BLaER1 (cell line): ENCODE data around the gene PSG11.
"Not testable (repeated sequence)": the region's sequence is repeated elsewhere in the genome, so short reads cannot be mapped to it uniquely, and the experiment has no call there.

Source experiments
- H3K27ac ChIP-seq: shearing (Covaris generic); formaldehyde crosslinking; 2 replicates; pipeline ENCODE4 v1.8.1; 2022
- H3K27me3 ChIP-seq: shearing (Covaris generic); formaldehyde crosslinking; 2 replicates; pipeline ENCODE4 v1.8.1; 2022
- H3K36me3 ChIP-seq: shearing (Covaris generic); formaldehyde crosslinking; 2 replicates; pipeline ENCODE4 v1.8.1; 2022
- H3K4me1 ChIP-seq: shearing (Covaris generic); formaldehyde crosslinking; 2 replicates; pipeline ENCODE4 v1.8.1; 2022
- H3K4me2 ChIP-seq: shearing (Covaris generic); formaldehyde crosslinking; 2 replicates; pipeline ENCODE4 v1.8.1; 2022
- H3K4me3 ChIP-seq: shearing (Covaris generic); formaldehyde crosslinking; 2 replicates; pipeline ENCODE4 v1.8.1; 2022
- H3K9ac ChIP-seq: shearing (Covaris generic); formaldehyde crosslinking; 2 replicates; pipeline ENCODE4 v1.8.1; 2022
- H3K9me3 ChIP-seq: shearing (Covaris generic); formaldehyde crosslinking; 2 replicates; pipeline ENCODE4 v1.8.1; 2022
- H4K20me1 ChIP-seq: shearing (Covaris generic); formaldehyde crosslinking; 2 replicates; pipeline ENCODE4 v1.8.1; 2022
- Cebpa-rat ChIP-seq: shearing (Covaris generic); IDR thresholded peaks from 2 replicates; pipeline ENCODE4 v1.8.1; 2022

The PSG11 gene

DNA sequence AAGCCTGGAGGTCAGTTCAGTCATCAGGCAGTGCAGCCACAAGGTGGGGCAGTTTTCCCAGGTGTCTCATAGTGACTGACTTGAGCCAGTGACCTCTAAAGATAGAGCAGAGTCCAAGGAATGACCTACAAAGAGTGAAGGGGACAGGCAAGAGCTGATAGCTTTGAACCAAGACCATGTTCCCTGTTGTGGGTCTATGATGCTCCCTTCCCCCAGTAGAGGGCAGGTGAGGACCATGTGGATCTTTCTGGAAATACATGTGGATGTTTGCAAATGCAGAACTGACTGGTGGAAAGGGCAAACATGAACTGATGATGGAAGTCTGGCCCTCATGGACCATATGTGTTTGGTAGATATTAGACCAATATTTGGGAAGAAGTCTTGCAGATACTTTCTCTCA, 6.7 kb downstream of the PSG11 start:
- not testable (repeated sequence) for H3K36me3 ChIP-seq, H4K20me1 ChIP-seq, H3K27me3 ChIP-seq, H3K4me1 ChIP-seq, H3K27ac ChIP-seq, H3K9me3 ChIP-seq, H3K9ac ChIP-seq, H3K4me3 ChIP-seq, H3K4me2 ChIP-seq

DNA sequence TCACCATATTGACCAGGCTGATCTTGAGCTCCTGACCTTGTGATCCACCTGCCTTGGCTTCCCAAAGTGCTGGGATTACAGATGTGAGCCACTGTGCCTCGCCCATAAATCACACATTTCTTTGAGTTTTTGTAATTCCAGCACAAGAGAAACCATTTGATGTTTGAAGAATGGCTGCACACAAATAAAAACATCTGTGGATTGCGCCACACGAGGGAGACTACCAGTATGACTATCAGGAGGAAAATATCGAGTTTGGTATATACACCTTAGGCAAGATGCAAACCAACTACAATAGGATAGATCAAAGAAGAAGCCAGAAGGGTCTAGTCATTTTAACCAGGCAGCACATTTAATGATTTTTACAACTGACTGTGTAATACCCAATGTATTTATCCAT, 20.4 kb downstream of the PSG11 start:
- not testable (repeated sequence) for H3K4me2 ChIP-seq, H3K9me3 ChIP-seq, H3K27ac ChIP-seq, H3K9ac ChIP-seq, H4K20me1 ChIP-seq, H3K27me3 ChIP-seq, H3K4me1 ChIP-seq, H3K36me3 ChIP-seq, H3K4me3 ChIP-seq

GRCh38 chr19:43004846-43005245, 21.4 kb downstream of the PSG11 start:
- H3K9me3 ChIP-seq, H3K4me2 ChIP-seq, H3K4me3 ChIP-seq, H3K4me1 ChIP-seq, H3K27ac ChIP-seq, H3K9ac ChIP-seq, H3K27me3 ChIP-seq, H4K20me1 ChIP-seq, H3K36me3 ChIP-seq: not testable (repeated sequence)

DNA sequence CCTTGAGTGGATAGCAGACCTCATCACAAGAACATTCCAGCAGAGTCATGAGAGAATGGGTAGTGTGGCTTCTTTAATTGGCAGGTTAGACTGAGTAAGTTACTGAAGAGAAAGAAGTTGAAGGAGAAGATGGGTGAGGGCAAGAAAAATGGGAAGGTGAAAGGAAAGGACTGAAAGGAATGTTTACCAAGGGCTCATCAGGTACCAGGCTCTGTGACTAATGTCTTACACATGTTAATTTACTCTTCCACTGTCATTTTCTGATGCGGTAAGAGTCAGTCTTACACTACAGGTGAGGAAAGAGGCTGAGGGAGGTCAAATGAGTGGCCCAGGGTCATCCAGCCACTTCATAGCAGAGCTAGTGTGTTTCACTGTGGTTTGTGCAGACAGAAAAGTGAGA, 22.6 kb downstream of the PSG11 start:
- H3K4me1 ChIP-seq, H3K9me3 ChIP-seq, H3K36me3 ChIP-seq, H3K9ac ChIP-seq, H3K4me3 ChIP-seq, H3K27me3 ChIP-seq, H4K20me1 ChIP-seq, H3K27ac ChIP-seq, H3K4me2 ChIP-seq: not testable (repeated sequence)

GRCh38 chr19:43002948-43003347, 23.3 kb downstream of the PSG11 start:
- not testable (repeated sequence) for H3K27me3 ChIP-seq, H3K27ac ChIP-seq, H4K20me1 ChIP-seq, H3K9ac ChIP-seq, H3K4me3 ChIP-seq, H3K4me1 ChIP-seq, H3K9me3 ChIP-seq, H3K4me2 ChIP-seq, H3K36me3 ChIP-seq

- H3K4me3 ChIP-seq, H3K9ac ChIP-seq, H3K27me3 ChIP-seq, H3K27ac ChIP-seq, H4K20me1 ChIP-seq, H3K4me2 ChIP-seq, H3K9me3 ChIP-seq, H3K36me3 ChIP-seq: not testable (repeated sequence)
- peaks cover 13% of the 10 kb centered on the region for H3K4me1 ChIP-seq
Measured at GRCh38 chr19:42996161-42996560, 30.1 kb downstream of the PSG11 start.

DNA sequence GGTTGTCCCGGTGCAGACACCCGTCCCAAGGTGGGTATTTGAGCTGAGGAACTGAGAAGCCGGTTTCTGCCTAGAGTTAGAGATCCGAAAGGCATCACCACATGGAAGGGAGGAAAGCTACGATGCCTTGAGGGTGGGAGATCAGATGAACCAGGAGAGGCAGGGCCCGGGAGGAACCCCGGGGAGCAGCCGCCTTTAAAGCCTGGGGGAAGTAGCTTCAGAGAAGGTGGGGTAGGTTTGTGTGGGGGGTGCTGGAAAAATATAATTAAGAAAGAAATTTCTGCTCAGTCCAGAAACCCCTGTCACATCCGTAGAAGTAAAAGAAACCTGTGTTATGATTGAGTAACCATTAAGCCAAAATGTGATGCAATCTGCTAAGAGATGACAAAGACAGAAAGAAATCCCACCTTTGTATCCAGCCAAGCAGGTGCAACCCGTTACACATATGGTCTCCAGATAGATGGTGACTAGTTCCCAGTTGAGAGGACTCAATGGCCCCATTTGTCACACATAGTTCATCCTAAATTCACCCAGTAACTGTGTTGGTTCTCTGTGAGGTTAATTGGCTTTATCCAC, 34.2 kb downstream of the PSG11 start:
- peaks cover 13% of the 10 kb centered on the region for H3K4me1 ChIP-seq
- not testable (repeated sequence) for H3K36me3 ChIP-seq, H3K9ac ChIP-seq, H3K9me3 ChIP-seq, H3K4me2 ChIP-seq, H3K4me3 ChIP-seq, H3K27ac ChIP-seq, H4K20me1 ChIP-seq, H3K27me3 ChIP-seq

GRCh38 chr19:42989851-42990250, 36.4 kb downstream of the PSG11 start:
- TF ChIP-seq Cebpa-rat: no peak
- no peaks in the 10 kb centered on the region for H3K9me3 ChIP-seq
- no peaks in the 10 kb centered on the region for H3K27me3 ChIP-seq

DNA sequence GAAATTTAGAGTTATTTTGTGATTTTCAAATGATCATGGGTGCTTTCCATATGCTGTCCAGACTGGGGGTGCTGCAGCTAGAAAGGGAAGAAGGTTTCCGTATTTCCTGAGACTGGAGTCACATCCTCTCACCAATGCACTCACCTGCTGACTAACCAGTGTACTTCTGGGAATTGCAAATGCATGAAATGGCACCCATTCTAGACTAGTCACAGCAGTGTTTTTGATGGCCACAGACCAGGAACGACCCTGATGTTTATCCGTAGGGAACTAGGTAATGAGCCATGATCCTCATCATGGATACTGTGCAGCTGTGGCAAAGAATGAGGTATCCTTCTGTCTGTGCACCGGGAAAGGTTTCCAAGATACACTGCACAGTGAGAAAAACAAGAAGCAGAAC, 37.1 kb downstream of the PSG11 start:
- H3K27ac ChIP-seq, H3K27me3 ChIP-seq, H4K20me1 ChIP-seq, H3K9me3 ChIP-seq, H3K4me3 ChIP-seq, H3K9ac ChIP-seq, H3K4me2 ChIP-seq, H3K36me3 ChIP-seq: not testable (repeated sequence)
- H3K4me1 ChIP-seq: peaks cover 10% of the 10 kb centered on the region

More at GRCh38 chr19:42989851-42990250, 36.4 kb downstream of the PSG11 start:
- Histone ChIP-seq H3K4me2 (no peak overlapping the region), H3K27ac (no peak overlapping the region), H3K4me3 (no peak overlapping the region), H3K4me1 (peaks cover 13% of the 10 kb centered on the region), H4K20me1 (no peaks in the 10 kb centered on the region), H3K9ac (no peak overlapping the region), H3K36me3 (no peaks in the 10 kb centered on the region)

- not testable (repeated sequence) for H3K4me1 ChIP-seq, H3K4me2 ChIP-seq, H3K27ac ChIP-seq, H3K27me3 ChIP-seq, H4K20me1 ChIP-seq, H3K9me3 ChIP-seq, H3K4me3 ChIP-seq, H3K36me3 ChIP-seq, H3K9ac ChIP-seq
Measured at GRCh38 chr19:42988206-42988605, 38.1 kb downstream of the PSG11 start.

GRCh38 chr19:42985588-42985987, 40.7 kb downstream of the PSG11 start:
- H3K4me3 ChIP-seq: no peak overlapping the region
- H3K9me3 ChIP-seq: no peaks in the 10 kb centered on the region
- no peak overlapping the region for H3K4me2 ChIP-seq
- TF ChIP-seq Cebpa-rat: no peak
- no peak overlapping the region for H3K9ac ChIP-seq
- H3K36me3 ChIP-seq: no peaks in the 10 kb centered on the region
- no peaks in the 10 kb centered on the region for H4K20me1 ChIP-seq
- no peaks in the 10 kb centered on the region for H3K27me3 ChIP-seq
- no peaks in the 10 kb centered on the region for H3K4me1 ChIP-seq
- no peak overlapping the region for H3K27ac ChIP-seq

GRCh38 chr19:42982111-42982510, 44.2 kb downstream of the PSG11 start:
- H3K4me2 ChIP-seq, H3K27ac ChIP-seq, H3K4me1 ChIP-seq, H3K9ac ChIP-seq, H3K4me3 ChIP-seq, H3K9me3 ChIP-seq, H3K36me3 ChIP-seq, H3K27me3 ChIP-seq, H4K20me1 ChIP-seq: not testable (repeated sequence)

DNA sequence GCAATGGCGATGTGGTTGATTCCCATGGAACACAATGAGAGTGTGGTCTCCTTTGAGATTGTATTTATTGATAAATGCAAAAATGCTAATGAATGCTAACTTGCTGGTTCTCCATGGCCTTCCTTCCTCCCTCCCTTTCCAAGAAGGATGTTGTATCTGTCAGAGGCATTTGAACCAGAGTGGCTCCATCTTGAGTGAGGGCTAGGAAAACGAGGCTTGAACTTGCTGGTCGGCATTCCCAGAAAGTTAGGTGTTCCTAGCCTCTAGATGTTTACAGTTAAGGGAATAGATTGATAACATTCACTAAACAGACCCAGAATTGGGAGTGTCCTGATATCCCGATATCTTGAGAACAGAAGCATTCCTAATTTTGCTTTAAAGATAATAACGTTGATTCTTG, 54.8 kb downstream of the PSG11 start:
- H3K27ac ChIP-seq, H3K36me3 ChIP-seq, H3K9me3 ChIP-seq, H3K4me1 ChIP-seq, H3K4me3 ChIP-seq, H3K4me2 ChIP-seq, H4K20me1 ChIP-seq, H3K9ac ChIP-seq, H3K27me3 ChIP-seq: not testable (repeated sequence)
